ENCODE data around the gene TRRAP.

TRRAP gene

DNA sequence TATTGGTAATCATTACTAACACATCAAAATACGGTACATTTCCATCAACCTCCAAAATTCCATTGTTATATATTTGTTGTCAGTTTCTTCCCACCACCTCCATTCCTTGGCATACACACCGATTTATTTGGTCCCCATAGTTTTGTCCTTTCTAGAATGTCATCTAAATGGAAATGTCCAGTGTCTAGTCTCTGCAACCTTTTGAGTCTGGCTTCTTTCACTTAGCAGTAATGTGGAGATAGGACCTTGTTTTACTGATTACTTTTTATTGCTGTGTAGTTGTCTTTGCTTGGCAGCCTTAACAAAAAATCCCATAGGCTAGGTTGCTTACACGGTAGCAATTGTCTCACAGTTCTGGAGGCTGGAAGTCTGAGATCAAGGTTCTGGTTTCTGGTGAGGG, 22.5 kb downstream of the TRRAP start:
- no peak for TF ChIP-seq GATA1 (IDR thresholded peaks at IDR 0.05; ENCODE audit: low read depth, low read length)
- TF ChIP-seq POLR2A (IDR thresholded peaks at IDR 0.05; ENCODE audit: low read length): no peak
- no peak for DNase-seq

DNA sequence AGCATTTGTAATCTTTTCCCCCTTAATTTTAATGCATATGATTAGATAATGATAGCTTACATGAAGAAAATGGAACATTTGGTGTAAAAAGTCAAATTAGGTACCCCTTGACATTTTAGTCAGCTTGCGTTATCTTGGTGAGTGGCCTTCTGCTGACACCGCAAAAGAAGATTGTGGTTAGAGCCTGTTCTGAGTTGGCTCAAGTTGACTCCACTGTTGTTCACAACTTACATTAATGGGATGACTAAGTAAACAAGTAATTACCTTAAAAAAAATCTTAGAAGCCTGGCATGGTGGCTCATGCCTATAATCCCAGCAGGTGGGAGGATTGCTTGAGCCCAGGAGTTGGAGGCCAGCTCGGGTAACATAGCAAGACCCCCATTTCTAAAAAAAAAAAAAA, 24.2 kb downstream of the TRRAP start:
- no peak for DNase-seq
- TF ChIP-seq GATA1 (IDR thresholded peaks at IDR 0.05; ENCODE audit: low read depth, low read length) (no peak), POLR2A (IDR thresholded peaks at IDR 0.05; ENCODE audit: low read length) (no peak)

DNA sequence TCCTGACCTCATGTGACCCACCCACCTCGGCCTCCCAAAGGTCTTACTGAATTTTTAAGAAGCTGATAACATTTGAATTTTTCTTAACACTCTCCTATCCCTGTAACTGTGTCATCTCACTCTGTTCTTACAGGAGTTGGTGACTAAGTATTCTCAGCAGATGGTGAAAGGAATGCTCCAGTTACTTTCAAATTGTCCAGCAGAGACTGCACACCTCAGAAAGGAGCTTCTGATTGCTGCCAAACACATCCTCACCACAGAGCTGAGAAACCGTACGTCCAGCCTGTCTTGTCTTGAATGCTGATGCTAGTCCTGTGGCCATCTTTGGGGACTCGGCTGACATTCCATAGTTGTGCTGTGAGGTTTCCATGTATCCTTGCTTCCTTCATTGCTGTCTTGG, 24.9 kb downstream of the TRRAP start:
- DNase-seq: no peak
- TF ChIP-seq GATA1 (IDR thresholded peaks at IDR 0.05; ENCODE audit: low read depth, low read length) (no peak), POLR2A (IDR thresholded peaks at IDR 0.05; ENCODE audit: low read length) (no peak)

DNA sequence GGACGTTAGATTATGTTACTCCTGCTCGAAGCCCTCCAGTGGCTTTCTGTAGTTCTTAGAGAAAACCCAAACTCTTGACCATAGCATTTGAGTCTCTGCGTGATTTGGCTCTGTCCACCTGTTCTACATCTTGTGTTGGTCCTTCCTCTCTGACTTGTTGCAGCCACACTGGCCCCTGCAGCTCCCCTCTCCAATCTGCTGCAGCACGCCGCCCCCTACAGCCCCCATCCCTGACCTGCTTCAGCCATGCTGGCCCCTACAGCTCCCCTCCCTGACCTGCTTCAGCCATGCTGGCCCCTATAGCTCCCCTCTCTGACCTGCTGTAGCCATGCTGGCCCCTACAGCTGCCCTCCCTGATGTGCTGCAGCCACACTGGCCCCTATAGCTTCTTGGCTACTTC, 29.2 kb downstream of the TRRAP start:
- DNase-seq: no peak
- TF ChIP-seq POLR2A (IDR thresholded peaks at IDR 0.05; ENCODE audit: low read length): no peak
- TF ChIP-seq GATA1 (IDR thresholded peaks at IDR 0.05; ENCODE audit: low read depth, low read length): no peak

DNA sequence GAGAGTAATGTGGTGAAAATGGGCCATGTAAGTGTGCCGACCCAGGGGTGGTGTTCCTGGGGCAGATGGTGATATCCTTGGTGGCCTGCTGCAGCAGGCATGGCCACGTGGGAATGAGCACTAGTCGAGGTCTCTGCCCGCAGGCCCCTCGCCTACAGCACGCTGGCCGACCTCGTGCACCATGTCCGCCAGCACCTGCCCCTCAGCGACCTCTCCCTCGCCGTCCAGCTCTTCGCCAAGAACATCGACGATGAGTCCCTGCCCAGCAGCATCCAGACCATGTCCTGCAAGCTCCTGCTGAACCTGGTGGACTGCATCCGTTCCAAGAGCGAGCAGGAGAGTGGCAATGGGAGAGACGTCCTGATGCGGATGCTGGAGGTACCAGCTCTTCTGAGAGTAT, 30.3 kb downstream of the TRRAP start:
- TF ChIP-seq GATA1 (IDR thresholded peaks at IDR 0.05; ENCODE audit: low read depth, low read length): no peak
- TF ChIP-seq POLR2A (IDR thresholded peaks at IDR 0.05; ENCODE audit: low read length): no peak
- DNase-seq: no peak

DNA sequence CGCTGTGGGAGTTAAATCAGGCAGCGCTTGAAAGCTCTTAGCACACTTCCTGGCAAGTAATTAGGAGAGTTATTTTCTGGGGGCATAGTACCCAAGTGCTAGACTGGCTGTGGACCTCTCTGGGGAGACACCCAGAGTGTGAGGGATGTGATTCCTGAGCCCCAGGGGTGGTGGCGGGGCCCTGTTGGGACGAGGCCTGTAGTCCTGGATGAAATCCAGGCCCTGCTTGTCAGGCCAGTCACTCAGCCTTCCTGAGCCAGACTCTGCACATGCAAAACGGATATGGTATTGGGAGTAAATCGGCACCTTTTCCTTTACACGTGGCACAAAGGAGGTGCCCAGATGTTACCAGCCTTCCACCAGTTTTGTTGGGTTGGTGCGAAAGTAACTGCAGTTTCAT, 31.2 kb downstream of the TRRAP start:
- TF ChIP-seq POLR2A (IDR thresholded peaks at IDR 0.05; ENCODE audit: low read length): no peak
- DNase-seq: no peak

DNA sequence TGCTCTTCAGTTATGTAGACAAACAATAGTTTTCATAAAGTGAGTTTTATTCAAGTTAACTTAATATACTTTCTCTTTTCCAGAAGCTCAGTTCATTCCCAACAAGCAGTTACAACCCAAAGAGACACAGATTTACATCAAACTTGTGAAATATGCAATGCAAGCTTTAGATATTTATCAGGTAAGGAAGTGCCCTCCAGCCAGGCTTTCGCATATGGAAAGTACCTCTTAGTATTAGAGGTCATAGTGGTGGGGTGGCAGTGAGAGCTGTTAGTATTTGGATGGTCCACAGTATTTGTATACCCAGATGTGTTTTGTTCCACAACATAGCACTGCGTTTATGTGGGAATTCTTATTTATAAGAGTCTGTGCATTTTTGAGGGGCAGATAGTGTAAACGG, 32.1 kb downstream of the TRRAP start:
- DNase-seq: no peak
- TF ChIP-seq GATA1 (IDR thresholded peaks at IDR 0.05; ENCODE audit: low read depth, low read length) (no peak), POLR2A (IDR thresholded peaks at IDR 0.05; ENCODE audit: low read length) (no peak)

DNA sequence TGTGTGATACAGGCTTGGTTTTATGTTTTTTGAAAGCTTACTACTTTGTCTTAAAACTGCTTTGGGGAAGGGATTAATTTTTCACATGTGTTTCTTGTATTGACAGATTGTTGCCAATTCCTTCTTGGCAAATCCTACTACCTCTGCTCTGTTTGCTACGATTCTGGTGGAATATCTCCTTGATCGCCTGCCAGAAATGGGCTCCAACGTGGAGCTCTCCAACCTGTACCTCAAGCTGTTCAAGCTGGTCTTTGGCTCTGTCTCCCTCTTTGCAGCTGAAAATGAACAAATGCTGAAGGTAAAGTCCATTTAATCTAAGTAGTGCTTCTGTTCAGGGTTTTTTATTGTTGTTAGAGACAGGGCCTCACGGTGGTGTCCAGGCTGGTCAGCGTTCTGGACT, 33.6 kb downstream of the TRRAP start:
- TF ChIP-seq POLR2A (IDR thresholded peaks at IDR 0.05; ENCODE audit: low read length) (no peak), GATA1 (IDR thresholded peaks at IDR 0.05; ENCODE audit: low read depth, low read length) (no peak)
- no peak for DNase-seq

DNA sequence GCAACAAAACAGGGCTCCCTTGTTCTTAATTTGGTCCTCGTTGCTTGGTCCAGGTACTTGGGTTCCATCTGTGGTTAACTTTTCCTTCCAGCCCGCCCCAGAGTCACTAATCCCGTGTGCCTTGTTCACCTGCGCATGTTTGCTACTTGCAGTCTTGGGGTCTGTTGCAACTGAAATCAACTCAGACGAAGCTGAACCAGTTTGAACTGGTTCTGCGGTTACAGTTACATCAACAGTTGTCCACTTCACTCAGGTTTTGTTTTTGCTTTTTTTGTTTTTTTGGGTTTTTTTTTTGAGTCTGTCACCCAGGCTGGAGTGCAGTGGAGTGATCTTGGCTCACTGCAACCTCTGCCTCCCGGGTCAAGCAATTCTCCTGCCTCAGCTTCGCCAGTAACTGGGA, 34.7 kb downstream of the TRRAP start:
- no peak for TF ChIP-seq POLR2A (IDR thresholded peaks at IDR 0.05; ENCODE audit: low read length)
- no peak for TF ChIP-seq GATA1 (IDR thresholded peaks at IDR 0.05; ENCODE audit: low read depth, low read length)
- no peak for DNase-seq

DNA sequence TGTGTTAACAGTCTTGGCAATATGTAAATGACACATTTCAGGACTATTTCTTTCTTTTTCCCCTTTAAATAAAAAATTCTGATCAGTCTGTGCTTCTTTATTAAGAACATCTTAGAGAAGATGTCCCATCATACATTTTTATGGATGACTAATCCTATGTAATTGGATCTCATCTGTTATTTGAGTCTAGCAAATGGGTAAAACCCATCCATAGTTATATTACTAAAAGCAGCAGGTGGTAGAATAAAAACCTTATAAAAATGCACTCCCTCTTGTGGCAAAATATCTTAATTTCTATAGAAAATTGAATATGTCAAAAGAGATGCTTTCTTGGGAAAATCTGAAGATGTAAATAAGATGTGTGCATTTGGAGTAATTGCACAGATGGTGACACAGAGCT, 35.3 kb downstream of the TRRAP start:
- DNase-seq: no peak
- TF ChIP-seq POLR2A (IDR thresholded peaks at IDR 0.05; ENCODE audit: low read length): no peak
- no peak for TF ChIP-seq GATA1 (IDR thresholded peaks at IDR 0.05; ENCODE audit: low read depth, low read length)

DNA sequence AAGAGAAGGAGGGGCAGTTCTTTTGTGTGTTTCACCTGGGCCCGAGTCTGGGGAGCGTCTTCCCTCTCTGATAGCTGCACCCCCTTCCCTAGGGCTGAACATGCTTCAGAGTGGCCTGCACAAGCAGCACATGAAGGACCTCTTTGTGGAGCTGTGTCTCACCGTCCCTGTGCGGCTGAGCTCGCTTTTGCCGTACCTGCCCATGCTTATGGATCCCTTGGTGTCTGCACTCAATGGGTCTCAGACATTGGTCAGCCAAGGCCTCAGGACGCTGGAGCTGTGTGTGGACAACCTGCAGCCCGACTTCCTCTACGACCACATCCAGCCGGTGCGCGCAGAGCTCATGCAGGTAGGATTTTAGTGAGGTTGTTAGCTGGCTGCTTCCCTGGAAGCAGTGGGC, 39.0 kb downstream of the TRRAP start:
- no peak for DNase-seq
- TF ChIP-seq GATA1 (IDR thresholded peaks at IDR 0.05; ENCODE audit: low read depth, low read length) (no peak), POLR2A (IDR thresholded peaks at IDR 0.05; ENCODE audit: low read length) (no peak)

DNA sequence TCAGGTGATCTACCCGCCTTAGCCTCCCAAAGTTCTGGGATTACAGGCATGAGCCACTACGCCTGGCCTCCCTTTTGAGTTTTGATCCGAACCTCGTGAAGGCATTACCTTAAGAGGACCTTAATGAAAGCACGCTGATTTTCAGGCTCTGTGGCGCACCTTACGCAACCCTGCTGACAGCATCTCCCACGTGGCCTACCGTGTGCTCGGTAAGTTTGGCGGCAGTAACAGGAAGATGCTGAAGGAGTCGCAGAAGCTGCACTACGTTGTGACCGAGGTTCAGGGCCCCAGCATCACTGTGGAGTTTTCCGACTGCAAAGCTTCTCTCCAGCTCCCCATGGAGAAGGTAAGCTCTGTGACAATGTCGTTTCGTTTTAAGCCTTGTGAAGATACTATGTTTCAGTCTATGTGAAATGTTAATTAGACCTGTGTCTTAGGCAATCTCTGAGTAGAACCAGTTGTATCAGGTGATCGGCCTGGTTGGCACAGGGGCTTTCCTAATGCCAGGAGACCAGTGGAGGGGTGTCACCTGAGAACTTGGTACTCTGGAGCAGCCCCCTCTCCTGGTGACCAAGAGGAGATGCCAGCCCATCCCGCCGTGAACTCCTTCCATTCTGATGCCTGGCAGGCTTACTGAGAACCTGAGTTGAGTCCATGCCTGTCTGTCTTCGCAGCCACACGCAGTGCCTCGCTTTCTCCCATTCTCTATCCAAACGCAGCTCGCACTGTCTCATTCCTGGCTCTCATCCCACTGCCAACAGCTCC, 43.5 kb downstream of the TRRAP start:
- DNase-seq: peak; percentile 10 to 18
- TF ChIP-seq POLR2A (IDR thresholded peaks at IDR 0.05; ENCODE audit: low read length): no peak

DNA sequence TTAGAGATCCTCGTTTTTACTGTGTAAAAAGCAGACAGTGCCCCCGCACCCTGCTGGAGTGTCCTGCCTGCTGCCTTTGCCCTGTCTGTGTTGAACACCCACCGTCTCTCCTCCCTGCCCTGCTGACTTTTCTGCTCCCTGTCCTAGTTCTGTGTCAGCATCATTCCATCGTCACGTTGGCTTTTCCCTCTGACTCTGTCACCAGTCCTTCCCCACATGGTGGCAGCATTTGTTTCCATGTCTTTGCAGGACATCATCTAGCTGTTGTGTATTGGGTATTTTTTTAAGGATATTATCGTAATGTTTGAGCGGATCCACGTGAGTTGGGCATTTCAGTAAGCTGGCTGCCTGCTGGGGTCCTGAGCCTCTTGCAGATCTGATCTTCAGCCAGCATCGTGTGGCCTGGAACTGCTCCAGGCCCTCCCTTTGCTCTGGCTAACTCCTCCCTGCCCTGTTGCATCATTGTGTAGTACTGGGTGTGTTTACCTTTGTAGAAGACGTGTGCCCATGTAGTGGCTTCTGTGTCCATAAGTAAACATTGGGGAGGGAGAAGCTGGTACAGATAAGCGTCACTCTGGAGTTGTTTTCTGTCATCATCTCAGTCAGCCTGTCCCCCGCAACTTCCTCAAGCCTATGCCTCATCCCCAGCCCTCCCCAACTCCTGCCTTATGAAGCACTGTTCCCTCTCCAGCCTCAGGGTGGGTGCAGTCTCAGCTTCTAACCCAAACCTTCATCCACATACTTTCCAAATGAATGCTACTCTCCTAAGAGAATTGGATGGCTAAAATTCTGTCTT, 44.3 kb downstream of the TRRAP start:
- TF ChIP-seq POLR2A (IDR thresholded peaks at IDR 0.05; ENCODE audit: low read length) (no peak), GATA1 (IDR thresholded peaks at IDR 0.05; ENCODE audit: low read depth, low read length) (no peak)

DNA sequence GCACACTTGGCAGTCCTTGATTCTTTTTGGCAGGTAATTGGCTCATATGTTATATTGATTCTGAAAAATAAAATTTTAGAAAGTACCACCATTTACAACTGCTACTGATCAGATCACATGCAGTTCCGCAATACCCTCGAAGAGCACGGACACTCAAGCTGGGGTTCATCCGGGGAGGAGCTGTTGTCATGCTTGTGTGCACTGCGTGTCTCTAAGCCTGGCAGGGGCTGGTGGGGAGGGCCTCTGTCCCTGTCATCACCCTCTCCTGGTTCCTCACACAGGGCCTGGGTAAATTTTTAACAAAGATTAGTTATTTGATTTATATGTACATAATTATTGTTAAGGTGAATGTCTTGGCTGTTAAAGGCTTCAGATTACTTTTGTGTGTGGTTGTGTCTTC, 45.2 kb downstream of the TRRAP start:
- no peak for TF ChIP-seq POLR2A (IDR thresholded peaks at IDR 0.05; ENCODE audit: low read length)
- DNase-seq: no peak

More for the DNA sequence above, 44.3 kb downstream of the TRRAP start:
- peak; percentile 80 to 85 for DNase-seq

DNA sequence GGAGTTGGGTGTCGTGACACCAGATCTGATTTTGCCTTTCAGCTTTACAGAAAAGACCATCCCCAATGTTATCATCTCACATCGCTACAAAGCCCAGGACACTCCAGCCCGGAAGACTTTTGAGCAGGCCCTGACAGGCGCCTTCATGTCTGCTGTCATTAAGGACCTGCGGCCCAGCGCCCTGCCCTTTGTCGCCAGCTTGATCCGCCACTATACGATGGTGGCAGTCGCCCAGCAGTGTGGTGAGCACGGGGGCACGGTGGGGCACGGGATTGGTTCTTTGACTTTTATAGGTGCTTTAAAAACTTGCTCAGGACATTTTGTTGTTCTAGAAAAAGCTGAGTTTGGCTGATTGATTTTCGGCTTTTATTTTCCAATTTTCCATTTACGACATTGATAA, 48.8 kb downstream of the TRRAP start:
- TF ChIP-seq GATA1 (IDR thresholded peaks at IDR 0.05; ENCODE audit: low read depth, low read length): no peak
- TF ChIP-seq POLR2A (IDR thresholded peaks at IDR 0.05; ENCODE audit: low read length): no peak
- no peak for DNase-seq

All from erythroblast (primary cell).